Brain microvascular endothelial cell (primary cell): ENCODE data around the gene RBPJL.

Experiments
- DNase-seq: peaks from one replicate; pipeline ENCODE4 v3.0.0-alpha.2; 2020
- H3K27ac ChIP-seq: fragments of 250-450 bp; sonication (Bioruptor Pico); 2 replicates; pipeline ENCODE4 v1.5.1; 2020; ENCODE audit warnings: mild to moderate bottlenecking, moderate library complexity
- H3K27me3 ChIP-seq: fragments of 250-450 bp; sonication (Bioruptor Pico); replicated peaks from 2 replicates; pipeline ENCODE4 v1.5.1; 2020; ENCODE audit warnings: mild to moderate bottlenecking
- H3K36me3 ChIP-seq: fragments of 250-450 bp; sonication (Bioruptor Pico); replicated peaks from 2 replicates; pipeline ENCODE4 v1.5.1; 2020; ENCODE audit warnings: mild to moderate bottlenecking
- H3K4me3 ChIP-seq: 2 replicates; pipeline ENCODE4 v1.5.1; 2011; ENCODE audit warnings: low read depth, mild to moderate bottlenecking, control low read depth, low read length, moderate library complexity
- CTCF ChIP-seq: IDR thresholded peaks from 2 replicates; pipeline ENCODE4 v1.5.1; 2011; ENCODE audit warnings: low read depth, mild to moderate bottlenecking, moderate library complexity, low read length, control low read depth, inconsistent platforms; ENCODE audit errors: missing control alignments
- in situ Hi-C: cut with HindIII; loops from 2 replicates; pipeline ENCODE4 v1.10.0; 2017; ENCODE audit warnings: low sequenced_read_pairs, low pct_ligation_motif_present

Gene RBPJL

GRCh38 chr20:45301824-45302271, 4.8 kb upstream of the RBPJL start:
- in situ Hi-C loops, result no loop called here
- TF ChIP-seq CTCF, result no peak
- Histone ChIP-seq H3K27ac (no peak overlapping the region), H3K4me3 (no peak overlapping the region), H3K36me3 (no peaks in the 10 kb centered on the region), H3K27me3 (no peaks in the 10 kb centered on the region)
- no peak for DNase-seq

GRCh38 chr20:45303586-45304463, 2.8 kb upstream of the RBPJL start:
- no peak for TF ChIP-seq CTCF
- Histone ChIP-seq H3K27me3 (no peaks in the 10 kb centered on the region), H3K4me3 (no peak overlapping the region), H3K36me3 (no peaks in the 10 kb centered on the region), H3K27ac (no peak overlapping the region)
- DNase-seq, result no peak
- in situ Hi-C loops, result no loop called here

GRCh38 chr20:45304464-45304999, 2.1 kb upstream of the RBPJL start:
- Histone ChIP-seq H3K27me3 (no peaks in the 10 kb centered on the region), H3K4me3 (no peak overlapping the region), H3K27ac (no peak overlapping the region), H3K36me3 (no peaks in the 10 kb centered on the region)
- no peak for TF ChIP-seq CTCF
- in situ Hi-C loops, result no loop called here
- no peak for DNase-seq

- Histone ChIP-seq H3K27ac (no peak overlapping the region), H3K36me3 (no peaks in the 10 kb centered on the region), H3K4me3 (no peak overlapping the region), H3K27me3 (no peaks in the 10 kb centered on the region)
- peak; percentile 37 for TF ChIP-seq CTCF
- DNase-seq, result no peak
- in situ Hi-C loops, result no loop called here
Measured at GRCh38 chr20:45305262-45305661, 1.4 kb upstream of the RBPJL start.

GRCh38 chr20:45307076-45307640, 518 bp downstream of the RBPJL start:
- H3K4me3 ChIP-seq, result no peak overlapping the region
- DNase-seq, result no peak
- H3K36me3 ChIP-seq, result no peaks in the 10 kb centered on the region
- in situ Hi-C loops, result no loop called here
- no peak overlapping the region for H3K27ac ChIP-seq
- H3K27me3 ChIP-seq, result no peaks in the 10 kb centered on the region
- no peak for TF ChIP-seq CTCF
